ENCODE measurements around the gene LMCD1.

Gene LMCD1

DNA sequence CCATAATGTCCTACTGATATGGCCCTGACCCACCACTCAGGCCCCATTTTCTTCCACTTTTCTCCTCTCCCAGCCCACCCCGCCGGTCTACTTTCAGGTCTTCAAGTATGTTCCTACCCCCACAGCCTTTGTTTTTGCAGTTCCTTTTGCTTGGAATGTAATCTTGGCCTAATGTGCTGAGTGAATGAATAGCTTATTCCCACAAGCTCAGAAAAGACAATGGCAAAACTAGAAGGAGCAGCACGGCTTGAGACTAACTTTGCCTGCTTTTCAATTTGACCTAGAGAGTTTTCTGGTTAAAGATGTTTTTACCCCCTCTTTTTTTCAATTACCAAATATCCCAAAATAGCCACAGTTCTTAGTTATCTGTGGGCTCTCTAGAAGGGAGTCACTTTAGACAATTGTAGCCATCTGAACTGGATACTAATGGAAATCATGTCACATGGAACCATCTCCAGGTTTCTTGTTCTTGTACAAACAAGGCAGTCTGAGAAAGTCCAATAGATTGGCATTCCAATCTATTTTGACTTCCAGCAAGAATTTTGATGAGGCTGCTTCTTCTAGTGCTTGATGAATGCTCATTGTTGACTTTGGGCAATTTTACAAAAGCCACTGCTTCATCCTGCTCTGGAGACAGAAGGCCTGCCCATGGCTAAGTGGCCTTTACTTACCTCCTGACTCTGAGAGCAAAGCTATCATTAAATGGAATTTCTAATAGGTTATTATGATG is 16.3 kb upstream of the LMCD1 start:
- no peak for DNase-seq

DNA sequence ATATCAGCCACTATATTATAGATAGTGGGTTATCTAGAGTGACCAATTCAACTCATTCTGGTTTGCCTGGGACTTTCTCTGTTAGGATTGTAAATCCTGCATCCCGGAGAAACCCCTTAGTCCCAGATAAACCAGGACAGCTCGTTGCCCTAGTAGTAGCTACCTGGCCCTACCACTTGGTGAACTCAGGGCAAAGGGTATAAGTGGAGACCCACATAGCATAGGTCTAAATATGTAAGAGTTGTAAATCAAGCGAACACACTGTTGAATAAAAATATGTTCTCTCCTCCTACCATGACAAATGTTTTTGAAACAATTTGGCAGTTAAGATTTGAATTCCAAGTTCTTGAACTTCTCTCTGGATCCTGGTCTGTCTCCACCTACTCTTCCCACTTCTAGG is 15.7 kb upstream of the LMCD1 start:
- no peak for DNase-seq

GRCh38 chr3:8486434-8486833 is 15.2 kb upstream of the LMCD1 start:
- DNase-seq: no peak

DNA sequence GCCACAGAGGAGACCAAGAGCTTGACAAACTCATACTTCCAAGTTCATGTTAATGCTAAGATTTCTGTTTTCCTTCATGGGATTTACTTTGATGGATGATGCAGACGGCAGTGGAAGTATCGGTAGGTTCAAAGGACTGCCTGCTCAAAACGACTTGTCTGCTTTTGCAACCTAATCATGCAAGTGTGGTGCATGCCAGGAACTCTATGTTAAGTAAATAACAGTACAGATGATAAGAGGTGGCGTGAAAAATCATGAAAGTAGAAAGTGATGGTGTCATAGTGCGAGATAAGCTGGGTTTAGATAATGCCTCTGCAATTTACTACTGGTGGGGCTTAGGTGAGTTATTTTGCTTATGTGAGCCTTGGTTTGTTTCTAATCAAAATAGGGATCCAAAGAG is 14.7 kb upstream of the LMCD1 start:
- DNase-seq: no peak

DNA sequence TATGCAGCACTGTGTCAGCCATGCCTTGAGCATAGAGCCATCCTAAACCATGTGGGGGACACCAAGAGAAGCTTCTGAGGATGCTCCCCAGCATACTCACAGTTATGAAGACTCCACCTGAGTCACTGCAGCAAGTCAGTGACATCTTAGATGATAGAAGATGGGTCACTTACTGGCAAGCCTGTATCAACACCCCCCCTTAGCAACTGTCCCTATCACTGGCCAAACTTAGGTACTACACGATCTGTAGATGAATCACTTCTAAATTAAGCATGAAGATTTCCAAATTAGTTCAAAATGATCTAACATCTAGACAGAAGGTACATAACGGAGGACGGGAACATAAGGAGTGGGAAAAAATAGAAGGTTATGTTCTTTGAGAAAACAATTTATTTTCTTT is 13.2 kb upstream of the LMCD1 start:
- DNase-seq: no peak

DNA sequence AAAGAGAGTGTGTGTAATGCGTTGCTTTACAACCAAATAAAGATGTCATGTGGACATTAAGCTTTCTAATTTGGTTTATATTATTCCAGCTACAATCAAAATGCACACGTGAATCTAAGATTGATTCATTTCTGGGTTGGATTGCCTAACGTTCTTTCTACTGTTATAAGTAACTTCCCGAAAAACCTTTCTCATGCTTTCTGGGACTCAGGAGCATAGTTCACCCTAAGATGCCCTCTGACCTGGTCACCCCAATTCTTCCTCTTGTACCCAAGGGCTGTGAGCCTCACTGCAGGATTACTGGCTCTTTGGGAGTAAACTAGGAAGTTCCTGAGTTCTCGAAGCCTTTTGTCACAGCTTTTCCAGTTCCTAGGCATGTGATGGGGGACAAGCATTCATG is 12.7 kb upstream of the LMCD1 start:
- DNase-seq: no peak

GRCh38 chr3:8489278-8489792 is 12.3 kb upstream of the LMCD1 start:
- peak; percentile 50 for DNase-seq

- DNase-seq: no peak
Measured at GRCh38 chr3:8490079-8490552, 11.5 kb upstream of the LMCD1 start.

- DNase-seq: no peak
Measured at GRCh38 chr3:8491271-8492144, 10.1 kb upstream of the LMCD1 start.

DNA sequence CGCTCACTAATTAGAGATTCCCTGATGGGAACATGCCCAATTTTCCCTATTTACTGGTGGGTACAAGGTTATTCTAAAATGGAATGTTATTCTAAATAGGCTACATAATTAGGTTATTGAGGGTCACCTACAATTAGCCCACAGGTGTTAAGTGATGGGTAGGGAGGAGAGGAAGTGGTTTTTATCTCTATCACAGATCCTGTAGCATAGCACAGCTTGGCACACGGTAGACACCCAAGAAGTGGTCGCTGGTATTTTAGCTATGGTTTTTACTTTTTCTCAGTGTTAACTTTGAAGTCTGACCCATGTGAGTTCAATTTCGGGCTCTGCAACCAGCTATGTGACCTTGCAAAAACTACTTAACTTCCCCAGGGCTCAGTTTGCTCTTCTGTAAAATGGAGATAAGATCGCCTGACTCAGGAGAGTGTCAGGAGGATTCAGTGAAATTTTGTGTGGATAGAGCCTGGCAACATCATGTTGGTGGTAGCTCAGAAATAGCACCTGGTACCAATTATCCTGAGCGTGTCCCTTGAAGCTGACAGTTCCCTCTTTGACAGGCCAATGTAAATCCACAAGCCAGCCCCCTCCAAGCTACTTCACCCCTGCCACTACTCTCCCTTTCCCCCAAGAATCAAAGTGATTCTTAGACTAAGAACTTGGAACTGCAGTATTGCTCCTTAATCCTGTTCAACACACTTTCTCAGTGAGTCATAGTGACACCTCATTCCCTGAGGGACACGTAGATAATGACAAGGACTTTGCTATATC is 8.7 kb upstream of the LMCD1 start:
- peak; percentile 22 for DNase-seq

GRCh38 chr3:8493744-8494143 is 7.9 kb upstream of the LMCD1 start:
- DNase-seq: no peak

GRCh38 chr3:8494327-8494726 is 7.3 kb upstream of the LMCD1 start:
- no peak for DNase-seq

- no peak for DNase-seq
Measured at GRCh38 chr3:8497582-8497981, 4.0 kb upstream of the LMCD1 start.

GRCh38 chr3:8499181-8499611 is 2.4 kb upstream of the LMCD1 start:
- DNase-seq: peak; percentile 21

DNA sequence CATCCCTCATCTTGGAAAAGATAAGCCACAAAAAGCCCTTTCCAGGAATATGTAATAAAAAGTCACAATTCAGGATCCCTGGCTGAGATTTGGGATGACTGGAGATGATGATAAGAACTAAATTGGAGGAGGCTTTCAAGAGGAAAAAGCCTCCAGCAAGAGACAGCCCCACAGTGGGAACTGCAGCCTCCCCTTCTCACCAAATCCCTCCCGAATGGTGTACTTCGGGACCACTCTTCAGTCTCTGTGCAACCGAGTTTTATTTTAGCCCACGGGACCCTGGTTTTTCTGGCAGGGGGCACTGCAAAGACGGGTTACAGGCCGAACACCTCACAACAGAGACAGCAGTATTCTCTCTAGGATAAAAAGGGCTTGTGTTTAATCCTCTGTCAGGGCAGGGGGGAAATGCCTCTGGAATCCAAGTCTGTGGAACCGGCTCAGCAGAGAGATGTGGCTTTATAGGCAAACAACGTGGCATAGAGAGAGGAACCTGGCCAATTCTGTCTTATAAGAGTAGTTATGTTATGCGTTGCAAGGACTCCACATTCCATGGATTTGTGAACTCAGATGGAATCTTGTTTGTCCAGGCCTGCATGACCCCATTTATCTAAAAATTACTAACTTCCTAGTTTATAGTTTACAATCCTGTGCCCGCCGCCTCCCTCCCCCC is 1.2 kb upstream of the LMCD1 start:
- DNase-seq: no peak

DNA sequence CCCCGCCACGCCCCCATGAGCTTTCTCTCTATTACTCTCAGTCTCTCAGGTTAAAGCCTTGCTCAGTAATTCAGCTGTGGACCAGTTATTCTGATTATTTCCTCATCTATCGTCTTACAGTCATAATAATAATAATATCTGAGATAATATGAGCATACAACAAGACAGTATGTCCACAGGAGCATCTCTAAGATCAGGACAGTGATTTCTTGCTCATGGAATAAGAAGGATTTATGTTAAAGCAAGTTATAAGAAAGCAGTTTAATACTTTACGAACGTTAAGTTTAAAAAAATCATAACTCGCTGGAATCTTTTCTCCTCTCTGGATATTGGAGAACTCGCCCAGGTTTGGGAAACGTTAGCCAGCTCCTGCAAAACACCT is 643 bp upstream of the LMCD1 start:
- DNase-seq: no peak

DNA sequence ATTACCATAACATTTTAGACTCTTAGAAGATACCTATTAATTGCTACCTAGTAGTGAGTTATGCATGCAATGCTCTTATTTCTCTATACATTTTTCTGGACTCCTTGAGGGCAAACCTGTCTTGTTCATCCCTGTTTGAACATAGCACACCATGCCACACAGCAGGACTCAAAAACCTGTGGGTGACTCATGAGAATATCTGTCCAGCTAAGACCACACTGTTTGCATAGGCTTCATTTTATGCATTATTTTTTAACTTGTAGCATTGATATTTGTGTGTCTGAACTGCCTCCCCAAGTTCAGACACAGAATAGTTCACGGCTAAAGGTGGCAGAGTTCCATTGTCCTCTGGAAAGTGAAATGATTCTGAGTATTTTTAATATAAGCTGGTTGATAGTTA is 1.8 kb downstream of the LMCD1 start:
- DNase-seq: no peak

GRCh38 chr3:8503871-8504610 is 2.4 kb downstream of the LMCD1 start:
- DNase-seq: no peak

GRCh38 chr3:8504611-8504973 is 3.0 kb downstream of the LMCD1 start:
- DNase-seq: no peak

DNA sequence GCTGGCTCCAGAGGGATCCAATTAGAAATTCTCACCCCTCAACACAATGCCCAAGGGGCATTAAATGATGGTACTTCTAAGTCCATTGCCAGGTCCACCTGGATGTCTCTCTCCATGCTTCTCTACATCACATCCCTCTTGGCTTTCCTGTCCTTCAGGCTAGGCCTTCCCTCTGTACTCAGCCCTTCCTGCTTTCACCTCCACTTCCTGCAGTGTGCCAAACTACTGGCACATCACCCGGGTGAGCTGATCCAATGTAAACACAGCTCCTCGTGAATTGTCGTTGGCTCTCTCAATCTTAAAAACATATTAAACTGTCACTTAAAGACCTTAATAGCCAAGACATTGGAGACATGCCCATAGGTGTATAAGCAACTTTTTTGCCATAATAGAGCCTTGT is 4.0 kb downstream of the LMCD1 start:
- no peak for DNase-seq

DNA sequence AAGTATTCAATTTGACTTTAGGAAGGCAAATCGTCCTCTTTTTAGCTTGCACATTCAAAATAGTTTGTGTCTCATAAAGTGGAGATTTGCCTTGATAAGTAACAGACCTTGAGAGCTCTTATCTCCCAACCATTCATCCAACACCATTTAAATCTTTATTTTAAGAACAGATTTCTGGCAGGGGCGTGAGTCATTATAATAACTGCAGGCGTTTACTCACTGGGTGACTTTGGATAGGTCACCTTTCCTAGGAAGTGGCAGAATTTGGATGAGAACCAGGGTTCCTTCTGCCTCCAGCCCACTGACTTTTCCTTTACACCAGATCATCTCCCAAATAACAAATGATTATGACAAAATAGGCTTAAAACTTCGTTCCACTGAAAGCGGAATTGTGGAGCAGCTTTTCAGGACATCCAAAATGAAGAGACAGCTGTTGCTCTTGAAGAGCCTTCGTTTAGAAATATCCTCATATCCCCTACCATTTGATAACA is 5.0 kb downstream of the LMCD1 start:
- DNase-seq: no peak

GRCh38 chr3:8507496-8507895 is 5.9 kb downstream of the LMCD1 start:
- DNase-seq: no peak

Measured in NCI-H146 (cell line).